NB4 (cell line): ENCODE measurements around the gene SKIC2.
"Not testable (repeated sequence)": the region's sequence is repeated elsewhere in the genome, so short reads cannot be mapped to it uniquely, and the experiment has no call there.

ENCODE experiments used
- DNase-seq: peaks from one replicate; pipeline ENCODE4 v3.0.0; 2010; ENCODE audit warnings: low read depth
- H3K4me3 ChIP-seq: one replicate; pipeline ENCODE4 v1.5.1; 2011; ENCODE audit warnings: mild to moderate bottlenecking, low read depth, low read length, moderate library complexity
- CTCF ChIP-seq: IDR thresholded peaks from one replicate; pipeline ENCODE4 v1.5.1; 2012; ENCODE audit warnings: low read depth, low read length
- MAX ChIP-seq: IDR thresholded peaks from 2 replicates; pipeline ENCODE4 v1.6.1; 2011; ENCODE audit warnings: low read depth, low read length
- MYC ChIP-seq: IDR thresholded peaks from 2 replicates; pipeline ENCODE4 v1.6.1; 2011; ENCODE audit warnings: low read depth, low read length
- POLR2A ChIP-seq: IDR thresholded peaks from 2 replicates; pipeline ENCODE4 v1.6.1; 2011; ENCODE audit warnings: mild to moderate bottlenecking; ENCODE audit not compliant: insufficient read length; ENCODE audit errors: extremely low read depth

The SKIC2 gene

GRCh38 chr6:31958741-31959739 is at the start of gene SKIC2, which contains the start of gene NELFE:
Gene SKIC2, plus strand, starts transcription at chr6:31959175. Its CDS starts 18 bp downstream, at chr6:31959193.
Gene NELFE, minus strand, starts transcription at chr6:31958971. Its CDS starts 525 bp downstream, at chr6:31958446.
- peak; percentile 64; the same call in 1 of the 2 replicates for TF ChIP-seq MYC
- TF ChIP-seq CTCF, result no peak
- TF ChIP-seq POLR2A, result peak; percentile 54
- peak; percentile 50 for TF ChIP-seq MAX
- peak within 1 kb of the TSS; percentile 90 for H3K4me3 ChIP-seq

GRCh38 chr6:31909298-31909697 is 49.7 kb upstream of the SKIC2 start:
- DNase-seq, H3K4me3 ChIP-seq: not testable (repeated sequence)

More at GRCh38 chr6:31958741-31959739, at the start of gene SKIC2, which contains the start of gene NELFE:
- peak; percentile 99 for DNase-seq

- DNase-seq, result no peak
- H3K4me3 ChIP-seq, result no peak overlapping the region
- no peak for TF ChIP-seq MAX
- no peak for TF ChIP-seq POLR2A
- no peak for TF ChIP-seq CTCF
- TF ChIP-seq MYC, result no peak
Observed at GRCh38 chr6:31911826-31912585, 47.0 kb upstream of the SKIC2 start.

GRCh38 chr6:31915351-31915750 is 43.6 kb upstream of the SKIC2 start:
- H3K4me3 ChIP-seq, result no peak overlapping the region
- no peak for DNase-seq
- TF ChIP-seq CTCF, result no peak
- TF ChIP-seq MYC, result no peak
- TF ChIP-seq POLR2A, result no peak
- no peak for TF ChIP-seq MAX

- TF ChIP-seq MAX (no peak), CTCF (no peak), MYC (no peak), POLR2A (no peak)
- no peak overlapping the region for H3K4me3 ChIP-seq
- no peak for DNase-seq
Observed at GRCh38 chr6:31915756-31916155, 43.2 kb upstream of the SKIC2 start.

- DNase-seq, result peak; percentile 56
- TF ChIP-seq POLR2A, result no peak
- no peak for TF ChIP-seq MAX
- no peak for TF ChIP-seq CTCF
- TF ChIP-seq MYC, result no peak
- H3K4me3 ChIP-seq, result no peak overlapping the region
Observed at GRCh38 chr6:31918069-31918720, 40.8 kb upstream of the SKIC2 start.
